Astrocyte of the hippocampus (primary cell): ENCODE data around the gene UTS2B.

Source experiments
- DNase-seq: peaks from one replicate; pipeline ENCODE4 v3.0.0; 2011; ENCODE audit warnings: low read depth, low spot score

UTS2B gene

GRCh38 chr3:191352014-191352413 lies 21.7 kb upstream of the UTS2B start:
- DNase-seq, result no peak

GRCh38 chr3:191350396-191351090 lies 20.2 kb upstream of the UTS2B start:
- DNase-seq, result peak; percentile 76

- DNase-seq, result no peak
Observed at GRCh38 chr3:191348098-191348497, 17.8 kb upstream of the UTS2B start.

DNA sequence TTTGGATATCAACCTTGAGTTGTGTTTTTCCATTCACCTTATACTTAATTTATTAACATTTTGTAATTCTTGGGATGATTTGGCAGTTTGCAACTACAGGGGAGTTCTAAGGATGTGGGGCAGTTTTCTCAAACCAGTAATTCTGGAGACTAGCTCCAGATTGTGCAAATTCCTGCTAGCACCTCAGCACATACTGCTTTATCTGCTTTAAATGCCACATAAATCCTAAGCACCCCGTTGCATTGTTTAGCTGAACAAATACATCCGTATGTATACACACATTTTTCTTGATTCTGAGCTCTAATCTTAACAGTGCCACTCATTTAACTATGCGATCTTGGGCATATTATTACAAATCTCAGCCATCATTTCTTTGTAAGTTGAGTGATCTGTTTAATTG lies 16.9 kb upstream of the UTS2B start:
- no peak for DNase-seq

DNA sequence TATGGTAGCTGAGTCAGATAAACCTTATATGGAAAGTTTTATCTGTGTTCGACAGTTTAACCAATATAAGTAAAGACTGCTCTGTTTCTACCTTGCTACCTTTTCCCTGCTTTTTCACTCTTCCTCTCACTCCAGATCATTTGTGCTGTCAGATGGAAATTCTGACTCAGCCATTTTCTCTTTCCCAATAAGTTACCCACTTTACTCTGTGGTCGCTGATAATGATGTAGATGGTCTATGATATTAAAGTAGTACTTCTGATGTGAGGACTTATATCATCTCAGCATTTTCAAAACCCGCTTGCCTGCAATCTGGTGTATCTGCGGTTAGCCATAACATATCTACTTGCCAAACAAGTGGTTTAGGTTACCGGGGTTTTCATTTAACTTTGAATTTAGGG lies 15.0 kb upstream of the UTS2B start:
- no peak for DNase-seq

- no peak for DNase-seq
Observed at GRCh38 chr3:191343913-191344312, 13.6 kb upstream of the UTS2B start.

DNA sequence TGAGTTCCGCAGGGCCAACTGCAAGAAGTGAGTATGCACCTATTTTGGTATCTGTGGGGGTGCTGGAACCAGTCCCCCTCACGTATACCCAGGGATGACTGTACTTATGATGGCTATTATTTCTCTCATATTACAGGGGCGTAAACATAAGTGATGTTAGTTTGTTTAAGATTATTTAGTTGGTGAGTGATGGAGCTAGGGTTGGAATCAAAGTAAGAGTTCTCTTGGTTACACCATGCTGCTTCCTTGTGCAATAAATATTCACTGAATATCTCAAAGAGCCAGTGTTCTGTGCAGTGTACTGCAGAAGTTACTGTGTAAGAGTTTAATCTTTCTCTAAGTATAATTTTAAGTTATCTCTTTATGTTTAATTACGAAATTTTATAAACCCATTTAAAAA lies 12.8 kb upstream of the UTS2B start:
- no peak for DNase-seq

DNA sequence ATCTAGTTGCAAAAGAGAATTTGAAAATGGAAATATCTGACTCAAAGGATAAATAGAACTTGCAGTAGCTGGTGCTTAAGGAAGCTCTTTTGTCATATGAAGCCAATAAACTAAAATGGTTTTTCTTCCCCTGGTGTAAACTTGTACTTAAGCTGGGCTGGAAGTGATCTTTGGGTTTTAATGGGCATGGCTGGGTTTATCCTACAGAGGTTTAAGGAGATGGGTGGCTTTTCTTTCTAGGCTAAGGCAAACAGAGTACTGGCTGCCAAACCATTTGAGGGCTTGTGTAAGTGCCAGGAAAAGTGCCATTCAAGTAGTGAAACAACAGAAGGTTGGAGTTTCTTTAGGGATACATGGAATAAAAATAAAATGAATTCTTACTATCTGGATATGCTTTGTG lies 12.1 kb upstream of the UTS2B start:
- DNase-seq, result no peak

GRCh38 chr3:191342006-191342405 lies 11.7 kb upstream of the UTS2B start:
- no peak for DNase-seq

DNA sequence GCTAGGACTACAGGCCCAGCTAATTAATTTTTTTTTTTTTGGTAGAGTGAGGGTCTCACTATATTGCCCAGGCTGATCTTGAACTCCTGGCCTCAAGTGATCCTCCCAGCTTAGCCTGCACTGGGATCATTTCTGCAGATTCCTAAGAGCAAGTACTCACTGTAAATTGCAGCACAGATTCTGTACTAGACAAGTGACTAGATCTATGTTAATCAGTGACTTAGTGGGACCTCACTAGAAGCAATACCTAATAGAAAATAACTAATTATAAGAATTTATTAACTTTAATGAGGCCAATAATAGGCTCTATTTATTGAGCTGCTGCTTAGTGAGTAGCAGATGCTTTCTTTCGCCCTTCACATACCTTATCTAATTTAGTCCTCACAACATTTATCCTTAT lies 10.6 kb upstream of the UTS2B start:
- no peak for DNase-seq

- no peak for DNase-seq
Observed at GRCh38 chr3:191340351-191340750, 10.0 kb upstream of the UTS2B start.

DNA sequence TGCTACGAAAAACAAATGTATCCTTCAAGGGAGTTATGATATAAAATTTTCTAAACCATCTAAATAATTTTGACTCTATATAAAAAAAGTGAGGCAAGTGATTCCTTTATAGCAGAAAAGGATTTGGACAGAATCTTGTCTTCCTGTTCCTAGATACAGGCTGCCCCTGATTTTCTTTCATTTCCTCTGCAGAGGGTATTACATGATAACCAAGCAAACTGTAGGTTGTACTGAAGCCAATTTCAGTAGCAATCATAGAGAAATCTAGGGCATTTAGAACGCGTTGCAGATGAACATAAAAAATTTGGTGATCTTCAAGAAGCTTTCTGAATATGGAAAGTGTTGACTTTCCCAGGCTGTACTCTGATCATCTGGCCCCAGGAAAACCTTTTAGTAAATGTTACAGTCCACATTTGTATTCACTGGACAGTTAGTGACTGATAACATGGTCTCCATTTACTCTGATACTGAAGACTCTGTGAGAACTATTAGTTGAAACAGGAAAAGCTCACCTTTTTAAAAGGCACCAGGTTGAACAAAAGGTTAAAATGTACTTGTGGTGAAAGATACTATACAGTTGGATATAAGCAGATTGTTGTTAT lies 9.1 kb upstream of the UTS2B start:
- no peak for DNase-seq

DNA sequence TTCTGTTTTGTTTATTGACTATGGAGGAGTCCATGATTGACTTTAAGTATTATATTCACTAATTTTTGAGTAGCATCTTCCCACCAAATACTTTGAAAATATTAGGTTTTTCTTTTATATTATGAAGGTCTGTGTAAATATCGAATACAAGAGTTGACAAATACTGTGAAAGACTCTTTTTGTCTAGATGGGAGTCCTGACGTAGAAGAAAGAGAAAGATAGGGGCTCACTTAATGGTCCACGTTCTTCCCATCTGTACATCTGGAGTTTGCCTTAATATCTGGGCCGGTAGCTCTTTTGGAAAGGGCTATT lies 7.8 kb upstream of the UTS2B start:
- DNase-seq, result no peak

DNA sequence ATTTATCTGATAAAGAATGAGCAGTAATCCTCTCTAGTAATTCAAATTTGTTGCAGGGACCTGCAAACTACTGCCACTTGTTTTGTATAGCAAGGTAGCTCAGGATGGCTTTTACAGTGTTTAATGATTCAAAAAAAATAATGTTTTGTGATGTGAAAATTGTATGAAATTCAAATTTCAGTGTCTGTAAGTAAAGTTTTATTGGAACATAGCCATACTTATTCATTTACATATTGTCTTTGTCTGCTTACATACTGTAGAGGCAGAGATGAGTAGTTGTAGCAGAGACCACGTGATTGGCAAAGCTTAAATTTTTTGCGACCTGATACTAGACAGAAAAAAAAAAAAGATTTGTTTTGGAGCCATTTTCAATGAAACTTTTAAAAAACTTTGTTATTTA lies 6.5 kb upstream of the UTS2B start:
- DNase-seq, result no peak

DNA sequence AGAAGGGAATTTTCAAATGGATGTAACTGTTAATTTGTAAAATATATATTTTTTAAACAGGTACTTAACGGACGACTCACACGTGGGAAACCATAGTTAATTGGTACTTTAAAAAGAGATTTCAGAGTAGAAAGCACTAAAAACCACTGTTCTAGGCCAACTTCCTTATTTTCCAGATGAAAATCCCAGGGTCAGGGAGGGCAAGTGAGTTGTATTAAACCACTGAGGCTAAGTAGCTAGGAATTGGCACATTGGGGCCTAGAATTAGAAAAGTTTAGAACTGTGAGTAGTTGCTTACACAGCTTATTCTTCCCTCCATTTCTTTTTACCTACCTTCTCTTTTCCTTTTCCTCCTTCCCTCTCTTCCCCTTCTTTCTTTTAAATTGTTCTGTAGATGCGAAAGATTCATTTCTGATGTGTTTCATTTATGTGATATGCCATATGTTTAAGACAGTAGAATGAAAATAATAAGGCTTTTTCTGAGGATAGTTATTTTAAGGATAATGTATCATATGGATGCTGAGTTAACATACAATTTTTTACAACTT lies 4.1 kb upstream of the UTS2B start:
- DNase-seq, result no peak

DNA sequence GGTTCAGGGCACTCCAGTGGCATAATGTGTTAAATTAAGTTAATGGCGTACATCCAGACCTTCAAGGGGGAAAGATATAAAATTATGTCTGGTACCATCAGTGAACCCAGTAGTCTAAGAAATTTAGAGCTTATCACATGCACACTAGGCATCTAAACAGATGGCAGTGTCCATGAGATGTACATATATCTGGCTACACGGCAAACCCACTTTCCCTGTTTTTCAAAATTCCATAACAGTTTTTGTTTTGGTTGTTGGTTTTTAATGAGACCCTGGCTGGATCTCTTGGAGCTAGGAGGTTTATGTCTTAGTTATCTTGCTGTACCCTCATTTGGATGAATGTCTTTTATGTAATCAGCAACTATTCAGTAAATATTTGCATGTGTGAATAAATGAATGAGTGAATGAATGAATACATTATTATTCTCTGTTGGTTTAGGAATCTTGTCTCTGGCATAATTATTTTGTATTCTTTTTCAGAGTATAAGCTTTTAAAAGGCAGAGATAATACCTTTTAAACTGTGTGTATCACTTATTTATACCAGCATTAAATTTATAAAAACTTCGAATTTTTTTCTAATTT lies 3.1 kb upstream of the UTS2B start:
- no peak for DNase-seq

- DNase-seq, result peak; percentile 51
Observed at GRCh38 chr3:191331388-191331787, 1.1 kb upstream of the UTS2B start.

DNA sequence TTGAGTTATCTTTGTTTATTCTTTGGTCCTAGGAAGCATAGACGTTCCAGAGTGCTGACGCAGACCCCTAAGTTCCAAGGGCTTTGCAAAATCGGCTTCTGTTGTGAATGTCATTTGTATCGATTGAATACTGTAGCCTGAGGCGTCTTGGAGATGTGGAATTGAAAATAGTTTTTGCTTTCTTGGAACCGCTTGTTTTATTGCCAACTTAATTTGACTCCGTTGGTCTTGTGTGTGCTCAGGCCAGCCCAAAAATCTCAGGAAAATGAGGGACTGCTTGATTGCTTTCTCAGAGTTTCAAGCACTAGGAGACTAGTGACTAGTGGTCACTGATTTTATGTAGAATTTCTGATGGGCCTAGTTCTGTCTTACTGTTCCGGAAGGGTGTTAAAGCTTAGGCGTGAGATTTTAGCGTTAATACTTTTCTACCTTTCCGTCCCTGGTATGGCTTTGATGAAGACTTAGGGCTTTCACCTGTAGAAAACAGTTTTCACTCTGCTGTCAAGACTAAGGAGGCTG lies 263 bp upstream of the UTS2B start:
- DNase-seq, result no peak

DNA sequence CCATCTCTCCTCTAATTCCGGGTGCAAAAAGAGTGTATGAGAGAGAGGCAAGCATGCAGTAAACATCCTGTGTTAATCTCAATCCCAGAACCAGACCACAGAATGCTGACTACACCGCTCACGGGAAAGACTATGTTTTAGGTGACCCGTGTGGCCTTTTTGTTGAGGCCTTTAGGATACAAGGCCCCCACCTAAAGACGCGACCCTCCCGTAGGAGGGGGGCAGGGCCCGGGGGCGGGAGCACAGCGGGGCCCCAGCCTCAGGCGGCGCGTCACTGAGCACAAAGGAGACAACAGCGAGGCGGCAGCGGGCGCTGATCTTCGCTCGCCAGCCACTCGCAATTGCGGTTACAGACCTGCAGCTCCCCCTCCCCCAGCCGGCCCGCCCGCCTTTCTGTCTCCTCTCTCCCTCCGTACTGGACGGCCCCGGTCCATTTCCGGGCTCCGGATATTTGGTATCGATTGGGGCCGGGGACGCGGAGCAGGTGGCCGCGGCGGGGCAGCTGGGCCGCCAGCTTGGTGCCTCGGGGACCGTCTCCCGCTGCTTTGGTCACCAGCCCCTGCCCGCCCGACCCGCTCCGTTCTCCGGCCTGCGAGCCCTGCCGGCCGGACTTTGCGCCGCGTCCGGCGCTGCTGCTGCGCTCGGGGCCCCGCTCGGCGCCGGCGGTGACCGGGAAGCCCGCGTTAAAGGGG lies 1.2 kb downstream of the UTS2B start, which contains the start of gene CCDC50:
Gene CCDC50 (plus strand): TSS at position 433 of the 692 bp plus-strand sequence. CDS start 281 bp downstream, outside the sequence.
- DNase-seq, result peak; percentile 92

DNA sequence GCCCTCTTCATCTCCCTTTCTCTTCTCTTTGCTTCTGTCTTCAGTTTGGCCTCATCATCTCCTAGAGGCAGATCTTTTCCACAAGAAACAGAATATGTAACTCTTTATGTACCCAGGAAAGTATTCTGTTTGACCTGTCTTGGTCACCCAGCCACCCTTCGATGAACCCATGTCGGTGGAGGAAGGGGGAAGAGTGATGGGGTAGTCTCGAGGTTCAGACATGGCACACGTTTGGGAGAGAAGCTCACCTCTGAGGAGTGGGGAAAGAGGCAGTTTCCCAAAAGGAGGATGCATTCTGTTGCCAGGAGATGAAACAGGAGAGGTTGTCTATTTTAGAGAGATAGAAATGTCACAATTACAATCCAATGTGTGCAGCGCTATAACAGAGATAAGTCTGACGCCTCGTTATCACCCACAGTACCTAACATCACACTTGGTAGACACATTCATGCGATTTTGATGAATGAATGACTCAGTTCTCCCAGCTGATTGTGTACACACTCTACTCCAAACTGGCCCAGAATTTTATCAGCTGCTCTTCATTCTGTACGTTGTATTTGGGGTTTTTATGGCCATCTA lies 1.9 kb downstream of the UTS2B start:
- no peak for DNase-seq

DNA sequence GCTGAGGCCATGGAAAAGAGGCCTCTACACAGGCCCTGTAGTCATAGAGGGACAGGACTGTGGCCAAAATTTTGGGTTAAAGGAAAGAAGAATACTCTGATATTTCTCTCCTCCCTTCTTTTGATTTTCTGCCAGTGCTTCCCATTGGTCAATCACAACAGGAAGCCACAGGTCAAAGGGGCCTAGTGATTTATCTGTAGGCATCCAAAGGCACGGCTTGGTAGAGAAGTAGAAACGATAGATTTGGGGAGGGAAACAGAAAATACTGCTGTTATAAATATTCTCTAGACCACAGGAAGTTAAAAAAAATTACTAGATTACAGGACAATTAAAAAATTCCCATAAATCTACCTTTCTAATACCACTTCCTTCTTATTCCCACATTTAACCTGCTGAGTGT lies 2.8 kb downstream of the UTS2B start:
- DNase-seq, result no peak

GRCh38 chr3:191324936-191325335 lies 5.4 kb downstream of the UTS2B start:
- DNase-seq, result no peak
